Stimulated activated CD4-positive, alpha-beta T cell treated with anti-CD3 and anti-CD28 coated beads, Interleukin-2, amount 100 ng/mL, for 4 hours (primary cell): ENCODE measurements around the gene STK40.

Source experiments
- DNase-seq: peaks from one replicate; pipeline ENCODE4 v3.0.0-alpha.2; 2020; ENCODE audit warnings: low read depth

The STK40 gene

GRCh38 chr1:36385410-36386264, at the start of gene STK40:
Gene STK40, minus strand, starts transcription at chr1:36385924. Its CDS starts 24,592 bp downstream, at chr1:36361332.
- DNase-seq, result peak; percentile 98

GRCh38 chr1:36433102-36433501, 47.4 kb upstream of the STK40 start:
- DNase-seq, result no peak

- DNase-seq, result no peak
Observed at GRCh38 chr1:36432616-36433015, 46.9 kb upstream of the STK40 start.

- no peak for DNase-seq
Observed at GRCh38 chr1:36425791-36426190, 40.1 kb upstream of the STK40 start.

- DNase-seq, result no peak
Observed at GRCh38 chr1:36421649-36422048, 35.9 kb upstream of the STK40 start.

GRCh38 chr1:36420836-36421317, 35.2 kb upstream of the STK40 start:
- peak; percentile 86 for DNase-seq

- no peak for DNase-seq
Observed at GRCh38 chr1:36420409-36420808, 34.7 kb upstream of the STK40 start.

- DNase-seq, result no peak
Observed at GRCh38 chr1:36419569-36419968, 33.8 kb upstream of the STK40 start.

GRCh38 chr1:36419140-36419539, 33.4 kb upstream of the STK40 start:
- no peak for DNase-seq

GRCh38 chr1:36417931-36418330, 32.2 kb upstream of the STK40 start:
- no peak for DNase-seq

GRCh38 chr1:36415661-36416326, 30.1 kb upstream of the STK40 start:
- no peak for DNase-seq

GRCh38 chr1:36414384-36414783, 28.7 kb upstream of the STK40 start:
- no peak for DNase-seq

GRCh38 chr1:36411674-36412648, 26.2 kb upstream of the STK40 start:
- DNase-seq, result peak; percentile 8

- DNase-seq, result no peak
Observed at GRCh38 chr1:36408479-36408878, 22.8 kb upstream of the STK40 start.

GRCh38 chr1:36406440-36406839, 20.7 kb upstream of the STK40 start:
- no peak for DNase-seq

- no peak for DNase-seq
Observed at GRCh38 chr1:36402504-36402890, 16.8 kb upstream of the STK40 start.

GRCh38 chr1:36401602-36402503, 16.1 kb upstream of the STK40 start:
- no peak for DNase-seq

- DNase-seq, result no peak
Observed at GRCh38 chr1:36400825-36401601, 15.3 kb upstream of the STK40 start.

GRCh38 chr1:36400514-36400824, 14.7 kb upstream of the STK40 start:
- no peak for DNase-seq

GRCh38 chr1:36398370-36398977, 12.8 kb upstream of the STK40 start:
- no peak for DNase-seq
